ENCODE measurements around the gene VSIG8. TPM values are rescaled to one million over a fixed set of nuclear protein-coding genes. Genes with fewer than 3 reads are reported as not detected.

Gene VSIG8
- total RNA-seq, 1 donor from 2014 or later: not detected

DNA sequence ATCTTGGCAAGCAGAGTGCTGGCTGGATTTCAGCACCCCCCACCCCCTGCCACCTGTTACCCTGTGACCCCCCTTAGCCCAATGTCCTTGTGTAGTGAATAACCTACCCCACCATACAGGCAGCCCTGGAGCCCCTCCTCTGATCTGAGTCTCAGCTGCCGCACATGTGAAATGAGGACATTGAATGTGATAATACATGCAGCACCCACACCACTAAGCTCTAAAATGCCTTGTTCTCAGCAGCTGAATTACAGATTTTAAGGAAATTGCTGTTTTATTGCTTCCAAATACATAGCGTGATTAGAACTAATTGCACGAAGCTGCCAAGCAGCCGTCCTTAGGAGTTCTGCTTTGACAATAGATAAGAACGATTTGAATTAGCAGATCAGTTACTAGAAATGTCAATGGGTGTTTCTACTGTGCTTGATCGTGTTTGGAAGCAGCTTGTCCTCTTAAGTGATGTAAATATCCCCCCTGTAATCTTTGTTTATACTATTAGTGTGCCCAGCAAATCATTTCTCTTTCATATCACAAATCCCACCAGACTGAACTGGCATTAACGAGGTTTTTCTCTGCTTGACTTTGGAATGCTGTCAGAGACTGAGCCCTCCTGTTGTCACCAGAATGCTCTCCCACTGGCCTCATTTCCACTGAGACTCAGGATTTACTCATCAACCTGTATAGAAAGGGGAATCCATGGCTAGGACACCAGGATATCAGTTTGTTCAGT is 30.9 kb downstream of the VSIG8 start:
- Histone ChIP-seq H3K4me1 (peaks cover 23% of the 10 kb centered on the region), H3K27me3 (no peaks in the 10 kb centered on the region), H3K9me3 (no peaks in the 10 kb centered on the region), H3K36me3 (peaks cover 13% of the 10 kb centered on the region), H3K27ac (no peak overlapping the region), H3K4me3 (no peak overlapping the region)
- ATAC-seq: no peak
- no peak for DNase-seq
- TF ChIP-seq, protein P1, sequence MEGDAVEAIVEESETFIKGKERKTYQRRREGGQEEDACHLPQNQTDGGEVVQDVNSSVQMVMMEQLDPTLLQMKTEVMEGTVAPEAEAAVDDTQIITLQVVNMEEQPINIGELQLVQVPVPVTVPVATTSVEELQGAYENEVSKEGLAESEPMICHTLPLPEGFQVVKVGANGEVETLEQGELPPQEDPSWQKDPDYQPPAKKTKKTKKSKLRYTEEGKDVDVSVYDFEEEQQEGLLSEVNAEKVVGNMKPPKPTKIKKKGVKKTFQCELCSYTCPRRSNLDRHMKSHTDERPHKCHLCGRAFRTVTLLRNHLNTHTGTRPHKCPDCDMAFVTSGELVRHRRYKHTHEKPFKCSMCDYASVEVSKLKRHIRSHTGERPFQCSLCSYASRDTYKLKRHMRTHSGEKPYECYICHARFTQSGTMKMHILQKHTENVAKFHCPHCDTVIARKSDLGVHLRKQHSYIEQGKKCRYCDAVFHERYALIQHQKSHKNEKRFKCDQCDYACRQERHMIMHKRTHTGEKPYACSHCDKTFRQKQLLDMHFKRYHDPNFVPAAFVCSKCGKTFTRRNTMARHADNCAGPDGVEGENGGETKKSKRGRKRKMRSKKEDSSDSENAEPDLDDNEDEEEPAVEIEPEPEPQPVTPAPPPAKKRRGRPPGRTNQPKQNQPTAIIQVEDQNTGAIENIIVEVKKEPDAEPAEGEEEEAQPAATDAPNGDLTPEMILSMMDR (IDR thresholded peaks at IDR 0.05): no peak
- intact Hi-C loops (cut with DNase I): no loop called here

DNA sequence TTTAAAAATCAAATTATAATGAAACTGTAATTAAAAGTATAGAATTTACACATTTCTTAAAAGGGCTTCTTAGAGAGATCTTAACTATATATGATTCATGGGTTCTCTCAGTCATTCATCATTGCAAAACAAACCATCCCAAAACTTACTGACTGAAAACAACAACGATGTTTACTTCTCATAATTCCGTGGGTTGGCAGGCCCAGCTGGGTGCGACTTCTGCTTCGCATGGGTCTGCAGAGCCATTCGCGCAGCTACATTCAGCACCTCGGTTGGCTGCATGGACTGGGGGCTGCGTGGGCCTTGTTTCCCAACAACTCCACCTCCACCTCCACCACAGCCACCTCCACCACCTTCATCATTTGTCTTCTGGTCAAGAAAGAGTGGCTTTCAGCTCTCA is 31.7 kb downstream of the VSIG8 start:
- Histone ChIP-seq H3K27ac (no peak overlapping the region), H3K9me3 (no peaks in the 10 kb centered on the region), H3K36me3 (peaks cover 8% of the 10 kb centered on the region), H3K4me1 (peaks cover 28% of the 10 kb centered on the region), H3K4me3 (no peak overlapping the region), H3K27me3 (no peaks in the 10 kb centered on the region)
- no peak for ATAC-seq
- TF ChIP-seq, protein P1 (IDR thresholded peaks at IDR 0.05): no peak
- intact Hi-C loops (cut with DNase I): no loop called here
- no peak for DNase-seq

DNA sequence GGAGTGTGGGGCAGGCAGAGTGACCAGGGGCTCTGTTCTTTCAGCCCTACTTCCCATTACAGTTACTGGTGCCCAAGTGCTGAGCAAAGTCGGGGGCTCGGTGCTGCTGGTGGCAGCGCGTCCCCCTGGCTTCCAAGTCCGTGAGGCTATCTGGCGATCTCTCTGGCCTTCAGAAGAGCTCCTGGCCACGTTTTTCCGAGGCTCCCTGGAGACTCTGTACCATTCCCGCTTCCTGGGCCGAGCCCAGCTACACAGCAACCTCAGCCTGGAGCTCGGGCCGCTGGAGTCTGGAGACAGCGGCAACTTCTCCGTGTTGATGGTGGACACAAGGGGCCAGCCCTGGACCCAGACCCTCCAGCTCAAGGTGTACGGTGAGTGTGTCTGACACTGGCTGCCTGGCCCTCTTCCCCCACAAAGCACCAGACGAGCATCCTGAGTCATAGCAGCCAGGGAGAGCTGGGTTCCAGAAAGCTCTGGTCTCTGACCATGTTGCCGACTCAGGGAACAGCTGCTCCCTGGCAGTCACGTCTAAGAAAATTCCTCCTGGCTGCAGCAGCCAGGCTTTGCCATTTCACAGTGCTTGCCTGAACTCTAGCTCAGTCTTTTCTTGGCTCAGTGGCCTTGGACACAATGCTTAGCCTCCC is 32.5 kb downstream of the VSIG8 start:
- DNase-seq (no peak), ATAC-seq (no peak)
- no peaks in the 10 kb centered on the region for H3K9me3 ChIP-seq
- H3K36me3 ChIP-seq: peaks cover 8% of the 10 kb centered on the region
- H3K4me3 ChIP-seq: peak overlapping the region; percentile 5
- H3K4me1 ChIP-seq: peaks cover 29% of the 10 kb centered on the region
- no peak overlapping the region for H3K27ac ChIP-seq
- H3K27me3 ChIP-seq: no peaks in the 10 kb centered on the region
- intact Hi-C loops (cut with DNase I): no loop called here
- TF ChIP-seq, protein P1 (IDR thresholded peaks at IDR 0.05): no peak

DNA sequence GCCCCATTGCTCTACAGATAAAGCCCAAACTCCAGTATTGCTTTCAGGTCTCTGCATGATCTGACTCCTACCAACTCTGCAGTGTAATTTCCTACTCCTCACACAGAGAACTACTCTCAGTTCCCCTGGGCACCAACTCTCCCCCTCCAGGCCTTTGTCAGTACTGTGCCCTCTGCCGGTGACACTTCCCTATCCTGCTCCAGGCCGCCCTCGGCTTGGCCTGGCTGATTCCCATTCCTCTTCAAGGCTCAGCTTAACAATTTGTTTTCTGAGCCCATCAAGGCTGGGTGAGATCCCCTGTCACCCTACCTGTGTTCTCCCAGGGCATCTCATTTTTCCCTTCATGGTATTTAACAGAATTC is 33.2 kb downstream of the VSIG8 start:
- Histone ChIP-seq H3K36me3 (peaks cover 8% of the 10 kb centered on the region), H3K4me3 (peak overlapping the region; percentile 5), H3K27me3 (no peaks in the 10 kb centered on the region), H3K4me1 (peaks cover 29% of the 10 kb centered on the region), H3K27ac (no peak overlapping the region), H3K9me3 (no peaks in the 10 kb centered on the region)
- DNase-seq (peak; percentile 75), ATAC-seq (peak; percentile 84)
- TF ChIP-seq, protein P1 (IDR thresholded peaks at IDR 0.05): peak; percentile 51
- intact Hi-C loops (cut with DNase I): no loop called here

DNA sequence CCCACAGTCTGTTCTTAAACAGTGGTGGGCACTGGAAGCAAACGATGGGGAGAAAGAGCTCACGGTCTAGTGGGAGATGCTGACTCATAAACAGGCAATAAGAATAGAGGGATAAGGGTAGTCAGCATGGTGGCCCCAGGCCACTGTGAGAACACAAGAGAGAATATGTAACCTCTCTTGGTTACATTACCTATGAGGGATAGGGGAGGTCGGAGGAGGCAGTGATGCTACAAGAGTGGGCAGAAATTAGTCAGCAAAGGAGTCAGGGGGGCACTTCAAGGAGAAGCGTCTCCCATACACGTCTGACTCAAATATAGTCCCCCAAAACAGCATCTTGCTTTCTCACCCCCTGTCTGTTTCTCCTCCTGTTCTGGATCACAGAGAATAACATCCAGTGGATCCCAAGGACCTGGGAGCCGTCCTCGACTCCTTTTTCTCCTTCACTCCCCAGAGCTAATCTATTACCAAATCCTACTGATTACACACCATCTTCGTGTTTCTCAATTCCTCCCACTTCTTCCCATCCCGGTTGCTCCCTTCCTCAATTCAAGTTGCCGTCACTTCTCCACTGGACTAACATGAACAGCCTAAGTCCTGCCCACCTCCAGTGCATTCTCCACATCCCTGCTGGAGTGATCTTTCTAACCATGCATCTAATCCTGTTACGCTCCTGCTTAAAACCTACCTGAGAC is 33.7 kb downstream of the VSIG8 start:
- no peaks in the 10 kb centered on the region for H3K9me3 ChIP-seq
- peaks cover 8% of the 10 kb centered on the region for H3K36me3 ChIP-seq
- intact Hi-C loops (cut with DNase I): no loop called here
- peak overlapping the region; percentile 37 for H3K4me3 ChIP-seq
- peak; percentile 37 for ATAC-seq
- H3K27me3 ChIP-seq: no peaks in the 10 kb centered on the region
- H3K27ac ChIP-seq: no peak overlapping the region
- TF ChIP-seq, protein P1 (IDR thresholded peaks at IDR 0.05): no peak
- peaks cover 29% of the 10 kb centered on the region for H3K4me1 ChIP-seq
- no peak for DNase-seq
